B cell (primary cell): ENCODE results near the gene CUZD1.

ENCODE experiments used
- EZH2 ChIP-seq: IDR thresholded peaks from 2 replicates; pipeline ENCODE4 v1.6.1; 2012; ENCODE audit warnings: borderline replicate concordance, low read depth, mild to moderate bottlenecking, moderate library complexity, low read length; ENCODE audit not compliant: insufficient read depth, poor library complexity, severe bottlenecking
- TF ChIP-seq, protein P1 (sequence below): fragments of 200-600 bp; IDR thresholded peaks from one replicate; pipeline ENCODE4 v1.8.0; 2022; ENCODE audit warnings: antibody characterized with exemption, mild to moderate bottlenecking

DNA sequence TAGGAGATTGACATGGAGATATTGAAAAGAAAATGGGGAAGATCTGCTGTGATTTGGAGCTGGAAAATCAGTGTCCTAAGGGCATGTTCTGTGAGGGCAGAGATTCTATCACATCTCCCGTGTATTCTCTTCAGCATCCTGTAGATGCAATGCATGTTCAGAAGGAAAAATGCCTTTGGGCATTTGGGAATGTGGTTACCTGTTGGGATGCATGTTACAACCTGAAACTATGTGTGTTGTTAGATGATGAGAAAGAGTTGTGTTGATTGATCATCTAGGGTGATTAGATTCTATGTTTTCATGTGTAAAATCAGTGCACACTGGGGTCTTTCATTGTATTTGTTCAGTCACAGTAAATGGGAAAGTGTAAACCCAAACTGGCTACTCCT is 14.7 kb downstream of the CUZD1 start:
- TF ChIP-seq, protein P1, sequence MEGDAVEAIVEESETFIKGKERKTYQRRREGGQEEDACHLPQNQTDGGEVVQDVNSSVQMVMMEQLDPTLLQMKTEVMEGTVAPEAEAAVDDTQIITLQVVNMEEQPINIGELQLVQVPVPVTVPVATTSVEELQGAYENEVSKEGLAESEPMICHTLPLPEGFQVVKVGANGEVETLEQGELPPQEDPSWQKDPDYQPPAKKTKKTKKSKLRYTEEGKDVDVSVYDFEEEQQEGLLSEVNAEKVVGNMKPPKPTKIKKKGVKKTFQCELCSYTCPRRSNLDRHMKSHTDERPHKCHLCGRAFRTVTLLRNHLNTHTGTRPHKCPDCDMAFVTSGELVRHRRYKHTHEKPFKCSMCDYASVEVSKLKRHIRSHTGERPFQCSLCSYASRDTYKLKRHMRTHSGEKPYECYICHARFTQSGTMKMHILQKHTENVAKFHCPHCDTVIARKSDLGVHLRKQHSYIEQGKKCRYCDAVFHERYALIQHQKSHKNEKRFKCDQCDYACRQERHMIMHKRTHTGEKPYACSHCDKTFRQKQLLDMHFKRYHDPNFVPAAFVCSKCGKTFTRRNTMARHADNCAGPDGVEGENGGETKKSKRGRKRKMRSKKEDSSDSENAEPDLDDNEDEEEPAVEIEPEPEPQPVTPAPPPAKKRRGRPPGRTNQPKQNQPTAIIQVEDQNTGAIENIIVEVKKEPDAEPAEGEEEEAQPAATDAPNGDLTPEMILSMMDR: no peak
- no peak for TF ChIP-seq EZH2
